Rectal smooth muscle tissue (tissue), 1 donor: ENCODE measurements around the gene SMC1B.
A peak's percentile ranks its signal among the peaks of the same experiment; 100 is the strongest.

Experiments used
- H3K27ac ChIP-seq: one replicate; pipeline ENCODE4 v1.7.0; 2013; ENCODE audit warnings: low read depth, low read length, inconsistent platforms
- H3K27me3 ChIP-seq: one replicate; pipeline ENCODE4 v1.7.0; 2013; ENCODE audit warnings: low read length; ENCODE audit not compliant: control insufficient read depth, insufficient read depth
- H3K36me3 ChIP-seq: one replicate; pipeline ENCODE4 v1.7.0; 2013; ENCODE audit warnings: low read length; ENCODE audit not compliant: control insufficient read depth, insufficient read depth
- H3K4me1 ChIP-seq: one replicate; pipeline ENCODE4 v1.7.0; 2013; ENCODE audit warnings: low read length; ENCODE audit not compliant: control insufficient read depth, insufficient read depth
- H3K4me3 ChIP-seq: one replicate; pipeline ENCODE4 v1.7.0; 2013; ENCODE audit warnings: low read length
- H3K9ac ChIP-seq: one replicate; pipeline ENCODE4 v1.7.0; 2013; ENCODE audit warnings: low read length

The SMC1B gene

GRCh38 chr22:45318558-45319323 is 94.7 kb downstream of the SMC1B start:
- Histone ChIP-seq H3K27me3 (no peaks in the 10 kb centered on the region), H3K4me1 (peaks cover 24% of the 10 kb centered on the region), H3K27ac (peak overlapping the region; percentile 93), H3K9ac (no peak overlapping the region), H3K36me3 (peaks cover 10% of the 10 kb centered on the region), H3K4me3 (peak overlapping the region; percentile 33)

- Histone ChIP-seq H3K4me3 (peak overlapping the region; percentile 33), H3K27me3 (no peaks in the 10 kb centered on the region), H3K4me1 (peaks cover 24% of the 10 kb centered on the region), H3K36me3 (peaks cover 5% of the 10 kb centered on the region), H3K9ac (no peak overlapping the region), H3K27ac (peak overlapping the region; percentile 93)
Measured at GRCh38 chr22:45318168-45318557, 95.2 kb downstream of the SMC1B start.

- Histone ChIP-seq H3K27me3 (no peaks in the 10 kb centered on the region), H3K9ac (no peak overlapping the region)
Measured at GRCh38 chr22:45317551-45318167, 95.7 kb downstream of the SMC1B start.

GRCh38 chr22:45316796-45317526 is 96.4 kb downstream of the SMC1B start:
- H3K9ac ChIP-seq = no peak overlapping the region
- no peak overlapping the region for H3K4me3 ChIP-seq
- peaks cover 24% of the 10 kb centered on the region for H3K4me1 ChIP-seq

More at GRCh38 chr22:45317551-45318167, 95.7 kb downstream of the SMC1B start:
- Histone ChIP-seq H3K36me3 (peaks cover under 1% of the 10 kb centered on the region), H3K4me3 (peak overlapping the region; percentile 19), H3K4me1 (peaks cover 24% of the 10 kb centered on the region), H3K27ac (peak overlapping the region; percentile 93)

GRCh38 chr22:45314786-45315185 is 98.6 kb downstream of the SMC1B start:
- peaks cover 22% of the 10 kb centered on the region for H3K4me1 ChIP-seq
- H3K36me3 ChIP-seq = no peaks in the 10 kb centered on the region
- no peak overlapping the region for H3K27ac ChIP-seq
- H3K9ac ChIP-seq = no peak overlapping the region
- H3K27me3 ChIP-seq = no peaks in the 10 kb centered on the region
- no peak overlapping the region for H3K4me3 ChIP-seq

More at GRCh38 chr22:45316796-45317526, 96.4 kb downstream of the SMC1B start:
- Histone ChIP-seq H3K27me3 (no peaks in the 10 kb centered on the region), H3K36me3 (no peaks in the 10 kb centered on the region), H3K27ac (peak overlapping the region; percentile 93)

GRCh38 chr22:45314054-45314721 is 99.2 kb downstream of the SMC1B start:
- no peaks in the 10 kb centered on the region for H3K27me3 ChIP-seq

GRCh38 chr22:45312856-45313255 is 100.5 kb downstream of the SMC1B start:
- H3K4me1 ChIP-seq = peaks cover 6% of the 10 kb centered on the region
- H3K36me3 ChIP-seq = no peaks in the 10 kb centered on the region
- H3K27me3 ChIP-seq = no peaks in the 10 kb centered on the region
- no peak overlapping the region for H3K9ac ChIP-seq
- H3K27ac ChIP-seq = no peak overlapping the region
- no peak overlapping the region for H3K4me3 ChIP-seq

More at GRCh38 chr22:45314054-45314721, 99.2 kb downstream of the SMC1B start:
- H3K36me3 ChIP-seq = no peaks in the 10 kb centered on the region
- no peak overlapping the region for H3K4me3 ChIP-seq
- peaks cover 17% of the 10 kb centered on the region for H3K4me1 ChIP-seq
- H3K9ac ChIP-seq = no peak overlapping the region
- H3K27ac ChIP-seq = no peak overlapping the region

- H3K27me3 ChIP-seq = no peaks in the 10 kb centered on the region
- no peak overlapping the region for H3K9ac ChIP-seq
- peaks cover 1% of the 10 kb centered on the region for H3K4me1 ChIP-seq
- no peak overlapping the region for H3K27ac ChIP-seq
- no peak overlapping the region for H3K4me3 ChIP-seq
- no peaks in the 10 kb centered on the region for H3K36me3 ChIP-seq
Measured at GRCh38 chr22:45312415-45312814, 101.0 kb downstream of the SMC1B start.

GRCh38 chr22:45310977-45311531 is 102.3 kb downstream of the SMC1B start:
- Histone ChIP-seq H3K36me3 (no peaks in the 10 kb centered on the region), H3K4me1 (no peaks in the 10 kb centered on the region), H3K27me3 (no peaks in the 10 kb centered on the region), H3K9ac (no peak overlapping the region), H3K4me3 (peak overlapping the region; percentile 74), H3K27ac (no peak overlapping the region)

- peak overlapping the region; percentile 66 for H3K9ac ChIP-seq
- no peaks in the 10 kb centered on the region for H3K36me3 ChIP-seq
- peak overlapping the region; percentile 85 for H3K27ac ChIP-seq
Measured at GRCh38 chr22:45310331-45310976, 102.9 kb downstream of the SMC1B start.

GRCh38 chr22:45309422-45310227 is 103.8 kb downstream of the SMC1B start, which contains the start of gene FAM118A:
FAM118A (plus strand) TSS chr22:45309934; CDS start chr22:45322380, 12,446 bp downstream.
- Histone ChIP-seq H3K27me3 (no peaks in the 10 kb centered on the region), H3K36me3 (no peaks in the 10 kb centered on the region), H3K27ac (peak within 1 kb of the TSS; percentile 85), H3K4me1 (no peaks in the 10 kb centered on the region), H3K4me3 (peak within 1 kb of the TSS; percentile 74), H3K9ac (peak within 1 kb of the TSS; percentile 66)

More at GRCh38 chr22:45310331-45310976, 102.9 kb downstream of the SMC1B start:
- no peaks in the 10 kb centered on the region for H3K27me3 ChIP-seq
- peak overlapping the region; percentile 74 for H3K4me3 ChIP-seq
- H3K4me1 ChIP-seq = no peaks in the 10 kb centered on the region
